HG02852 (cell line): ENCODE data around the gene ANKS1A.
"Not testable (repeated sequence)": the region's sequence is repeated elsewhere in the genome, so short reads cannot be mapped to it uniquely, and the experiment has no call there.

Experiments used
- ATAC-seq: cut with Tn5 transposase; IDR thresholded peaks from one replicate; pipeline ENCODE4 v1.9.1; 2021; ENCODE audit warnings: mild to moderate bottlenecking, moderate library complexity; ENCODE audit not compliant: unreplicated experiment

ANKS1A gene

GRCh38 chr6:34884996-34885395, 4.1 kb upstream of the ANKS1A start:
- no peak for ATAC-seq

GRCh38 chr6:34885837-34886236, 3.2 kb upstream of the ANKS1A start:
- not testable (repeated sequence) for ATAC-seq

DNA sequence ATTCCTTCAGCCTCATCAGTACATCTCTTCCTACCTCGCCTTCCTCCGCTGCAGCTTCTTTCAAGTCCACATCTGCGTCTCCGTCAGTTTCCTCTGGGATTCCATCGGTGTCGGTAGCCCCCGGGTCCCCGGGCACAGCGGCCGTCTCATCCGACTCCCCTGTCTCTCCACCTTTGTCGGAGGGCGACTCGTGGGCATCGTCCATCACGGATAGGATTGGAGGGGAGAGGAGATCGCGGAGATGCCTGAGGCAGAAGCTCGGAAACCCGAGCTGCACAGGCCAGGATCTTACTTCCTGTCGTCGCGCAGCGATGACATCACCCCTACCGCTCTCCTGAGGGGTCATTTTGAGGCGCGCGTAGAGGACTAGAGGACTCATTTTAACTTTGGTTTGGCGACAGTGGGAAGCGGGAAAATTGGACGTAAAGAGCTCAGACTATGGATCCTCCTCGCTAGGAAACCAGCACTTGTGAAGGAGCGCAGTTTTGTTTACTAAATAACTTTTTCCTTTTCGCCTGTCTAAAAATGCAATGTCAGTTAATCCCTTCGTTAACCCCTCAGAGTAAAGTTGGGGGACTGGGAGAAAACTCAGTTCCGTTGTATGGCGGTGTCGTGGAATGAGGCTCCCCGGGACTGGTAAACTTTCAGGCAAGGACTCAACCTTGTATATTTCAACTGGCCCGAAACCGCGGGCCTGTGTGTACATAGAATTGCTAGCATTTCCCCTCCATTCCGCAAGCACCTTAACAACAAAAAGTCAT, 1.1 kb upstream of the ANKS1A start, which contains the start of gene TAF11:
TSS of gene TAF11 (minus strand) at position 290 of the 761 bp plus-strand sequence. CDS start at position 205, 85 bp downstream.
- peak; percentile 78 for ATAC-seq

DNA sequence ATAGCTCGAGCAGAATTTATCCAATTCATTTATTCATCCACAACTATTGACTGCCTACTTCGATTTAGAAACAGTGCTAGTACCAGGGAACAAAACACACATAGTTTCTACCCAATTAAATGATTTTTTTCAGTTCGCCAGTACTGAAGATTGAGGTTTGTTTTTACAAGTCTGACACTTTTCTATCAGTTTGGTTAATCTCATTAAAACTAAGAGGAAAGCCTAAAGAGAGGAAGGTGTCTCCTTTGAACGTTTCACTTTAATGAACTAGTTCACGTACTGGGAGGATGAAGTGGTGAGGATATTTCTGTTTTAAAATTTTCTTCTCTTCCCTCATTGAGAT, 570 bp upstream of the ANKS1A start:
- no peak for ATAC-seq

DNA sequence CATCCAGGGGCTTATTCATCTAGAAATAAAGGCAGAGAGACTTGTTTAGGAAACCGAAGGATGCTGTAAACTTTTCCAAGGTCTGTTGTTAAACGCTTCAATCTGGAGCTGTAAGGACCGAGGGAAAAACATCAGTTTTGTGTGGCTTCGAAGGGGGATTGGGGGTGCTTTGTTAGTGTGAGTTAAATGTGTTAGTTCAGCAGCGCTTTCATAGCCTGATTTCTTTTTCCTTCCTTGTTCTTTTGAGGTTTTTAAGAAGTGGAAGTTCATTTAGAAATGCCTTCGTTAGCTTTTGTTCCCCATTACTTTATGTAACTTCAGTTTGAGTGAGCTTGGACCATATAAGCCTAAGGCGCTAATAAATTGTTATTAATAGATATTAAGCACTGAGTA, 1.5 kb downstream of the ANKS1A start:
- ATAC-seq: no peak

- no peak for ATAC-seq
These were observed 2.2 kb downstream of the ANKS1A start for GRCh38 chr6:34891296-34891695.

GRCh38 chr6:34894693-34895092, 5.6 kb downstream of the ANKS1A start:
- ATAC-seq: no peak

- ATAC-seq: no peak
These were observed 8.1 kb downstream of the ANKS1A start for GRCh38 chr6:34897130-34897529.

DNA sequence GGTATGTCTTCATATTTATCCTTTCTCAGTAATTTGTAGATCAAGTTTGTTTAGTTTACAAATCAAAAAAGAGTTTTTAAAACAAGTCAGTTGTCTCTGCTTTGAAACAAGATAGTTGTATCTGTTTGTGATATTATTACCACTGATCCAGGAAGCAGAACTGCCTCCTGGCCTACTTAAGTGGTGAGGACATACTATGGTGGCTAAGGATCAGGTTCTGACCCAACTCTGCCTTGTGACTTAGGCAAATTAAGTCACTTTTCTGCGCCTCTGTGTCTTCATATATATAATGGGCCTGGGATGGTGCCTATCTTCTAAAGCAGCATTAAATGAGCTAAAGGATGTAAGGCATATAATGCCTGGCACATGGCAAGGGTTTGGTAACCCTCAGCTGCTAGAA, 8.7 kb downstream of the ANKS1A start:
- ATAC-seq: no peak

GRCh38 chr6:34899748-34900147, 10.7 kb downstream of the ANKS1A start:
- not testable (repeated sequence) for ATAC-seq

- no peak for ATAC-seq
These were observed 11.4 kb downstream of the ANKS1A start for GRCh38 chr6:34900321-34901031.

DNA sequence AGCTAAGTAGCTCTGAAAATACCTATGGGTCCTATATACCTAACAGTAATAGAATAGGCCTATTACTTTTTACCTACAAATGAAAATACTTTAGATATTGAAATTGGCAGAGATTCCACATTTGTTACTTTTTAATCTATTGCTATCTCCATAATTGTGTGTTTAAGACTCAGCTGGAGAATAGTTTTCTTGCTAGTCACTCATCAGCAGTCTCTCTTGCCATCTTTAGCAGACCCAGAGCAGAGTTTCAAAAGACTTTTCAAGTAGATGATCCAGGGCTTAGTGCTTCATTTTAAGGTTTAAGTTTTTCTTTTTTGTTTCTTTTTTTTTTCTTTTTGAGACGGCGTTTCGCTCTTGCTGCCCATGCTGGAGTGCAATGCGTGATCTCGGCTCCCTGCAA, 12.9 kb downstream of the ANKS1A start:
- ATAC-seq: no peak

DNA sequence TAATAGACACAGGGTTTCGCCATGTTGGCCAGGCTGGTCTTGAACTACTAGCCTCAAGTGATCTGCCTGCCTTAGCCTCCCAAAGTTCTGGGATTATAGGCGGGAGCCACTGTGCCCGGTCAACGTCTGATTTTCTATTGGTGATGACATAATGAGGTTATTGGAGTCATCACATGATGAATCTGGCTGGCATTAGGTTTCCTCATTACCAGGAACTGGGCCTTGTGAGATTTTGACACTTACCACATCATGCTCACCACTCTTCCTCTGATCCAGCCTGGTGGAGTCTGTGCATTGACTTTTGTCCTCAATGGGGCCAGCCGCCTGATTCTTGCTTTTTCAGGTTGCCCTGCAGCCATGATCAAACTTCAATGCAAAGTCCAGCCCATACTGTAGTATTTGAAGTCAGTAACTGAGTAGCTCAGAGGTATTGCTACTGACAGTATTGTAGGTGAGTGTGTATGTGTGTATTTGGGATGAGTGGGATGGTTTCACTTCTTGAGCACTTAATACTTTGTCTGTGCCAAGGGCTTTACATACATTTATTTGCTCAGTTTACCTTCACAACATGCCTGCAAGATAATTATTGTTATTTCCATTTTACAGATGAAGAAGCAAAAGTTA, 16.0 kb downstream of the ANKS1A start:
- ATAC-seq: no peak

GRCh38 chr6:34906826-34907225, 17.8 kb downstream of the ANKS1A start:
- no peak for ATAC-seq

- ATAC-seq: no peak
These were observed 19.1 kb downstream of the ANKS1A start for GRCh38 chr6:34908194-34908593.

DNA sequence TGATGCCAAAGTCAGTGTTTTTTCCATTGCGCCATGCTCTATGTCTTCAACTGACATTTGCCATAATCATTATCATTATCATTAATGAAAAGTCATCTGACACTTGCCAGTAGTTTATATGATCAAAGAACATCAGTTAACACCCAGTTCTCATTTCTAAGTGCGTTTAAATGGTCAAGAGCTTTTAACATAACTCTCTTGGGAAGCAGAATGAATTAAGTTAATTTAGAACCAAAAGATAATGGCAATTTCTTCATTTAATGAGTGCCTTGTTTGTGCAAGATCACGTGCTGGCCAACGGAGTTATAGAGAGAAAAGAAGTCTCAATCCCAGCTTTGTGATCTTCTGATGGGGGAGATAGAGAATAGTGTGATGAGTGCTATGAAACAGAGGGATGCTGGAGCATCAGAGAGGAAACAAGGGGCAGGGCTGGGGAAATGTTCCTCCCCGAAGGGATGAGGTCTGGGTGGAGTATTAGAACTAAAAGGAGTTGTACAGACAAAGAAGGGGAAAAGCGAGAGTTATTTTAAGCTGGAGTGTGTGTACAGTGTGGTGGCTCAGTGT, 20.3 kb downstream of the ANKS1A start:
- ATAC-seq: no peak

- no peak for ATAC-seq
These were observed 22.8 kb downstream of the ANKS1A start for GRCh38 chr6:34911822-34912221.

DNA sequence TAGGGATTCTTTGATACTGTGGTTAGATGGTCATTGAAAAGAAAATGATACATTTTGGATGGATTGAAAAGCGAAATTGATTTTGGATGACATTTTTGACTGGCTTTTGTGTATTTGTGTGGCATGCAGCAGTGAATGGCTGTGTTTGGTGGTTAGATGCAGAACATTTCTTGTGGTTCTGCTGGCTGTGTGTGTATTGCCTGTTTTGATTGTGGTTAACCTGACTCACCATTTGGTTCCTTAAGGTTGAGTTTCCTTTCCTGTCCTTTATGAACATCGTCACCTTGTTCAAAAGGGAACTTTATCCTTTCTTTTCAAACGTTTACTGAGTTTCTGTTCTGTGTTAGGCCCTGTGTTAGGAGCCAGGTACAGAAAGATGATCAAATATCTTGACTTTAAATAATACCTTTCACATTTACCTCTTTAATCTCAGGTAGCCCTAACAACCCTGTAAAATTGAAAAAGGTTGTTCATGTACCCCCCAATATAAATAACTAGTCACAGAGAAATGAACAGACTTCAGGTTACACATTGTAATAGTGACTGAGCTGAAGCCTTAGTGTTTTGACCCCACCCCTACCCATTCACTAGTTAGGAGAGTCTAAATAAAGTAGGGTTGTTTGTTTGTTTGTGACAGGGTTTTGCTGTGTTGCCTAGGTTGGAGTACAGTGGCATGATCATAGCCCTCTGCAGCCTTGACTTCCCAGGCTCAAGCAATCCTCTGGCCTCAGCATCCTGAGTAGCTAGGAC, 23.8 kb downstream of the ANKS1A start:
- ATAC-seq: peak; percentile 72

DNA sequence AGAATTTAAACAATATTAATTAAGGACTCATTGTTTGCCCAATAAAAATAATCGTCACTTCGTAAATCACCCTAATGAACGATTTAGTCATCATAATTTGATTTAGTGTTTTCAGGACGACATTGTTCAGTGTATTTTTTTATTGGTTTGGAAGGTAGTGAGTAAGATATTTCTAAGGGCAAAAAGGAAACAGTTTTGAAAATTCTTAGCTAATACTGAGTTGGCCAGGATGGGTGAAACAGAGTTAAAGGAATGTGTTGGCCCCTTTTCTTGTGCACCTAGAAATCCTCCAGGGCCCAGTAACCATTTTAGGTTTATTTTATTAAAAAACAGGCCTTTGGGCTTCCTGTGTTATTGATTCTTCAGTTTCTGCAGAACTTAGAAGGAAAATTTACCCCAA, 25.3 kb downstream of the ANKS1A start:
- no peak for ATAC-seq

- no peak for ATAC-seq
These were observed 27.4 kb downstream of the ANKS1A start for GRCh38 chr6:34916348-34916967.
